Suprapubic skin (tissue), 4 donors: ENCODE measurements around the gene RB1.
A peak's percentile ranks its signal among the peaks of the same experiment; 100 is the strongest.

Experiments used
- CTCF ChIP-seq, 2 donors: fragments of 200-600 bp in 1 of 2; fragments of 450-650 bp in 1 of 2; sonication (generic) in 1 of 2; IDR thresholded peaks; one replicate each; pipeline ENCODE4 v1.5.1; 2016 to 2019; ENCODE audit warnings: antibody characterized with exemption in 2 of 2, mild to moderate bottlenecking in 1 of 2, moderate library complexity in 1 of 2
- EP300 ChIP-seq: sonication (generic); formaldehyde crosslinking; IDR thresholded peaks from one replicate; pipeline ENCODE4 v1.6.1; 2017; ENCODE audit warnings: antibody characterized with exemption
- POLR2AphosphoS5 ChIP-seq, 3 donors: sonication (generic); formaldehyde crosslinking; IDR thresholded peaks; one replicate each; pipeline ENCODE4 v1.6.1; 2017; ENCODE audit warnings: antibody characterized with exemption in 3 of 3

GRCh38 chr13:48492470-48493065 lies 189.0 kb downstream of the RB1 start:
- no peak for TF ChIP-seq EP300
- peak in 1 of 3 donors; percentile 45 for TF ChIP-seq POLR2AphosphoS5 (IDR thresholded peaks at IDR 0.05)
- no peak for TF ChIP-seq CTCF (IDR thresholded peaks at IDR 0.05)
